Activated effector memory CD4-positive, alpha-beta T cell treated with anti-CD3 and anti-CD28 coated beads, Interleukin-2, amount 50 U/mL, for 16 hours (primary cell): ENCODE data around the gene RILPL2.
"Not testable (repeated sequence)": the region's sequence is repeated elsewhere in the genome, so short reads cannot be mapped to it uniquely, and the experiment has no call there.

Experiments
- DNase-seq: peaks from one replicate; pipeline ENCODE4 v3.0.0-alpha.2; 2020

The RILPL2 gene

GRCh38 chr12:123379391-123379790 lies 57.1 kb downstream of the RILPL2 start:
- no peak for DNase-seq

- DNase-seq, result not testable (repeated sequence)
Measured at GRCh38 chr12:123372415-123372814, 64.1 kb downstream of the RILPL2 start.

DNA sequence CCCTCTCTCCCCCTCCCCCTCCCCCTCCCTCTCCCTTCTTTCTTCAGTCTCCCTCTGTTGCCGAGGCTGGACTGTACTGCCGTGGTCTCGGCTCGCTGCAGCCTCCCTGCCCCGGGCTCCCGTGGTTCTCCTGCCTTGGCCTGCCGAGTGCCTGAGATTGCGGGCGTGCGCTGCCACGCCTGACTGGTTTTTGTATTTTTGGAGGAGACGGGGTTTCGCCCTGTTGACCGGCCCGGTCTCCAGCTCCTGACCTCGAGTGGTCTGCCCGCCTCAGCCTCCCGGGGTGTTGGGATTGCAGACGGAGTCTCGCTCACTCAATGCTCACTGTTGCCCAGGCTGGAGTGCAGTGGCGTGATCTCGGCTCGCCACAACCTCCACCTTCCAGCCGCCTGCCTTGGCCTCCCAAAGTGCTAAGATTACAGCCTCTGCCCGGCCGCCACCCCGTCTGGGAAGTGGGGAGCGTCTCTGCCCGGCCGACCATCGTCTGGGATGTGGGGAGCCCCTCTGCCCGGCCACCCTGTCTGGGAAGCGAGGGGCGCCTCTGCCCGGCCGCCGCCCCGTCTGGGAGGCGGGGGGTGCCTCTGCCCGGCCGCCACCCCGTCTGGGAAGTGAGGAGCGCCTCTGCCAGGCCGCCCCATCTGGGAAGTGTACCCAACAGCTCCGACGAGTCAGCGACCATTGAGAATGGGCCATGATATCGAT lies 64.7 kb downstream of the RILPL2 start:
- not testable (repeated sequence) for DNase-seq

GRCh38 chr12:123369229-123369628 lies 67.3 kb downstream of the RILPL2 start:
- DNase-seq, result no peak

GRCh38 chr12:123368431-123368830 lies 68.1 kb downstream of the RILPL2 start:
- not testable (repeated sequence) for DNase-seq

DNA sequence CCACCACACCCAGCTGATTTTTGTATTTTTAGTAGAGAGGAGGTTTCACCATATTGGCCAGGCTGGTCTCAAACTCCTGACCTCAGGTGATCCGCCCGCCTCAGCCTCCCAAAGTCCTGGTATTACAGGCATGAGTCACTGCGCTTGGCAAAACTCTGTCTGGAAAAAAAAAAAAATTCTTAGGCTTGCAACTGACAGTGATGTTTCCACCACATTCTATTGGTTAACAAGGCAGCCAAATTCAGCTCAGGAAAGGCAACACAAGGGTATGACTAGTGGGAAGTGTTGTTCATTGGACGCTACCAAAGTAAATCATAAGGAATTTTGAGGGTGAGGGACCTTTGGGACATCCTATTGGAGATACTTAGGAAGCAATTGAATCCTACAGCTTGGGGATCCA lies 69.0 kb downstream of the RILPL2 start:
- DNase-seq, result peak; percentile 27
